Measurements from ENCODE around the gene SP110.

- TF ChIP-seq EZH2 (IDR thresholded peaks at IDR 0.05; ENCODE audit: insufficient read depth, low read length) (no peak), CTCF (IDR thresholded peaks at IDR 0.05; ENCODE audit: insufficient read depth, low read depth, low read length) (no peak)
Observed at GRCh38 chr2:230152334-230152733, 67.5 kb downstream of the SP110 start.

Measured in astrocyte (in vitro differentiated cells and primary cell).